Stomach (tissue), 9 donors: Measurements from ENCODE around the gene CAPS. TPM values are rescaled to one million over a fixed set of nuclear protein-coding genes. Genes with fewer than 3 reads are reported as not detected.

Experiments
- DNase-seq, 2 donors: peaks; one replicate each; pipeline versions ENCODE4 v3.0.0 to v3.0.0-alpha.2; 2013 to 2019
- H3K27ac ChIP-seq, 5 donors: fragments of 200-600 bp in 4 of 5; sonication (generic) in 4 of 5; one replicate each; pipeline ENCODE4 v1.5.1; 2013 to 2019; ENCODE audit warnings: mild to moderate bottlenecking in 1 of 5, moderate library complexity in 1 of 5
- H3K27me3 ChIP-seq, 3 donors: fragments of 200-600 bp; sonication (generic); one replicate each; pipeline ENCODE4 v1.5.1; 2017 to 2019; ENCODE audit warnings: mixed run types in 1 of 3
- H3K36me3 ChIP-seq, 4 donors: fragments of 200-600 bp; sonication (generic); 1 replicate in 3 of 4; 2 replicates in 1 of 4; pipeline ENCODE4 v1.5.1; 2016 to 2019
- H3K4me1 ChIP-seq, 4 donors: fragments of 200-600 bp; sonication (generic); one replicate each; pipeline ENCODE4 v1.5.1; 2016 to 2019
- H3K4me3 ChIP-seq, 4 donors: fragments of 200-600 bp; sonication (generic) in 3 of 4; one replicate each; pipeline ENCODE4 v1.5.1; 2016 to 2019; ENCODE audit warnings: mild to moderate bottlenecking in 1 of 4
- H3K9me3 ChIP-seq, 4 donors: fragments of 200-600 bp; sonication (generic); one replicate each; pipeline ENCODE4 v1.5.1; 2016 to 2019
- CTCF ChIP-seq, 7 experiments: fragments of 450-650 bp in 4 of 7; fragments of 200-600 bp in 3 of 7; sonication (generic) in 3 of 7; IDR thresholded peaks; one replicate each; pipeline ENCODE4 v1.5.1; 2016 to 2019; ENCODE audit warnings: antibody characterized with exemption in 7 of 7, control low read depth in 2 of 7, mild to moderate bottlenecking in 1 of 7
- EP300 ChIP-seq: sonication (generic); formaldehyde crosslinking; IDR thresholded peaks from one replicate; pipeline ENCODE4 v1.6.1; 2017; ENCODE audit warnings: antibody characterized with exemption
- POLR2A ChIP-seq, 4 donors: fragments of 450-650 bp; IDR thresholded peaks; one replicate each; pipeline ENCODE4 v1.6.1; 2016; ENCODE audit warnings: antibody characterized with exemption in 4 of 4, control low read depth in 2 of 4, mild to moderate bottlenecking in 1 of 4, moderate library complexity in 1 of 4
- POLR2AphosphoS5 ChIP-seq, 3 donors: sonication (generic); formaldehyde crosslinking; IDR thresholded peaks; one replicate each; pipeline ENCODE4 v1.6.1; 2016; ENCODE audit warnings: antibody characterized with exemption in 3 of 3
- WGBS, 5 donors: extraction: QIAGEN DNeasy Blood & Tissue Kit in 3 of 5; methylation state at CpG; one replicate each; pipeline versions ENCODE4 v1.1.5 to v1.1.7; 2013 to 2018; 5-methylcytosine and 5-hydroxymethylcytosine counted together
- intact Hi-C: fragments of 100-400 bp; cut with DNase I; formaldehyde crosslinking; loops from one replicate; pipeline ENCODE4 v1.15.1; 2023; ENCODE audit warnings: low total_unique reads
- polyA plus RNA-seq, 3 donors: library from polyadenylated mRNA; stranded (reverse); fragments of 200-250 nt; gene quantifications; one replicate each; pipeline ENCODE4 v1.2.3, GENCODE V29; 2013
- total RNA-seq, 5 donors: library from RNA; depleted of rRNA; stranded (reverse); fragments of >200 nt; gene quantifications; one replicate each; pipeline versions ENCODE4 v1.1.0 to v1.2.3, GENCODE V29; 2014 to 2016
- donor health status: healthy with polysubstance abuse.
- donor health status: Bipolar disorder and iron deficiency.
- donor health status: healthy.

Gene CAPS
- total and polyA plus RNA-seq, 8 donors: 27.2 to 143 (median 47.2) TPM

GRCh38 chr19:5891572-5891937, 22.5 kb upstream of the CAPS start:
- H3K27me3 ChIP-seq: peaks cover 0 to 29% (median 14%) of the 10 kb centered on the region in 3 donors
- TF ChIP-seq CTCF (IDR thresholded peaks at IDR 0.05): no peak
- TF ChIP-seq POLR2A (IDR thresholded peaks at IDR 0.05): no peak
- no peak for TF ChIP-seq POLR2AphosphoS5 (IDR thresholded peaks at IDR 0.05)
- no peak for TF ChIP-seq EP300
- peaks cover 19 to 26% (median 21%) of the 10 kb centered on the region in 4 donors for H3K36me3 ChIP-seq
- peaks cover 16 to 54% (median 32%) of the 10 kb centered on the region in 4 donors for H3K4me1 ChIP-seq
- DNase-seq: no peak
- H3K9me3 ChIP-seq: no peaks in the 10 kb centered on the region
- H3K27ac ChIP-seq: no peak overlapping the region
- WGBS, 5 donors: 40 to 66% (median 53%) methylated on average over 3 to 4 of the region's 4 CpGs; no CpG with 5 or more reads in 1 of the 5 donors
- intact Hi-C loops: loop anchor here (10.0 kb wide), 1 partner anchor 87 kb away; the partner anchor contains the start of gene NRTN
- no peak overlapping the region for H3K4me3 ChIP-seq

- Histone ChIP-seq H3K9me3 (no peaks in the 10 kb centered on the region), H3K27ac (peak overlapping the region in 1 of 5 donors; percentile 77), H3K36me3 (peaks cover 22 to 32% (median 27%) of the 10 kb centered on the region in 4 donors), H3K4me3 (no peak overlapping the region), H3K4me1 (peaks cover 16 to 58% (median 32%) of the 10 kb centered on the region in 4 donors), H3K27me3 (peaks cover 0 to 29% (median 14%) of the 10 kb centered on the region in 3 donors)
- intact Hi-C loops: loop anchor here (10.0 kb wide), 1 partner anchor 87 kb away; the partner anchor contains the start of gene NRTN
- WGBS, 5 donors: 7 to 11% (median 8%) methylated on average over 27 to 48 of the region's 48 CpGs
- TF ChIP-seq CTCF (IDR thresholded peaks at IDR 0.05) (peak in 5 of 7 experiments; percentile 30 to 57 (median 53)), POLR2AphosphoS5 (IDR thresholded peaks at IDR 0.05) (peak in 1 of 3 donors; percentile 59), EP300 (no peak)
- peak; percentile 33 to 79 for DNase-seq
Observed at GRCh38 chr19:5891938-5892771, 21.9 kb upstream of the CAPS start.

GRCh38 chr19:5892772-5893275, 21.2 kb upstream of the CAPS start:
- Histone ChIP-seq H3K27me3 (peaks cover 0 to 29% (median 14%) of the 10 kb centered on the region in 3 donors), H3K36me3 (peaks cover 22 to 35% (median 30%) of the 10 kb centered on the region in 4 donors), H3K4me1 (peaks cover 16 to 64% (median 32%) of the 10 kb centered on the region in 4 donors), H3K27ac (peak overlapping the region in 1 of 5 donors; percentile 77), H3K9me3 (no peaks in the 10 kb centered on the region), H3K4me3 (no peak overlapping the region)
- intact Hi-C loops: loop anchor here (10.0 kb wide), 1 partner anchor 88 kb away; the partner anchor contains the start of gene NRTN
- whole genome bisulfite sequencing, 5 donors: 48 to 66% (median 51%) methylated on average over 3 to 15 of the region's 15 CpGs
- TF ChIP-seq POLR2A (IDR thresholded peaks at IDR 0.05) (no peak), EP300 (no peak), POLR2AphosphoS5 (IDR thresholded peaks at IDR 0.05) (no peak), CTCF (IDR thresholded peaks at IDR 0.05) (peak in 1 of 7 experiments; percentile 2)
- DNase-seq: no peak

GRCh38 chr19:5893296-5893903, 20.7 kb upstream of the CAPS start:
- TF ChIP-seq CTCF (IDR thresholded peaks at IDR 0.05) (no peak), POLR2A (IDR thresholded peaks at IDR 0.05) (no peak), POLR2AphosphoS5 (IDR thresholded peaks at IDR 0.05) (no peak), EP300 (no peak)
- H3K9me3 ChIP-seq: no peaks in the 10 kb centered on the region
- no peak for DNase-seq
- peaks cover 16 to 67% (median 32%) of the 10 kb centered on the region in 4 donors for H3K4me1 ChIP-seq
- peaks cover 22 to 35% (median 30%) of the 10 kb centered on the region in 4 donors for H3K36me3 ChIP-seq
- peak overlapping the region in 2 of 5 donors; percentile 52 to 77 for H3K27ac ChIP-seq
- intact Hi-C loops: loop anchor here (10.0 kb wide), 1 partner anchor 89 kb away; the partner anchor contains the start of gene NRTN
- WGBS, 5 donors: 73 to 89% (median 80%) methylated on average over 9 to 13 of the region's 13 CpGs
- peaks cover 0 to 29% (median 14%) of the 10 kb centered on the region in 3 donors for H3K27me3 ChIP-seq
- H3K4me3 ChIP-seq: no peak overlapping the region
